Testis (tissue), 2 donors: ENCODE results near the gene ITCH.

Source experiments
- CTCF ChIP-seq, 3 experiments: fragments of 450-650 bp in 2 of 3; fragments of 200-600 bp in 1 of 3; sonication (generic) in 1 of 3; IDR thresholded peaks; one replicate each; pipeline ENCODE4 v1.5.1; 2016 to 2019; ENCODE audit warnings: antibody characterized with exemption in 3 of 3, mild to moderate bottlenecking in 2 of 3, moderate library complexity in 1 of 3
- POLR2A ChIP-seq: fragments of 450-650 bp; IDR thresholded peaks from one replicate; pipeline ENCODE4 v1.6.1; 2017; ENCODE audit warnings: antibody characterized with exemption, mild to moderate bottlenecking, moderate library complexity

- TF ChIP-seq CTCF (IDR thresholded peaks at IDR 0.05): no peak
- no peak for TF ChIP-seq POLR2A
Measured at GRCh38 chr20:34546751-34547181, 183.7 kb downstream of the ITCH start.
